Endodermal cell (in vitro differentiated cells): ENCODE results near the gene AUTS2. TPM values are rescaled to one million over a fixed set of nuclear protein-coding genes. Genes with fewer than 3 reads are reported as not detected.

ENCODE experiments used
- DNase-seq: peaks from one replicate; pipeline ENCODE4 v3.0.0-alpha.2; 2017
- H3K27ac ChIP-seq: 2 replicates; pipeline ENCODE4 v1.5.1; 2013; ENCODE audit warnings: mild to moderate bottlenecking, low read depth, low read length, moderate library complexity
- H3K27me3 ChIP-seq: 2 replicates; pipeline ENCODE4 v1.6.1; 2013; ENCODE audit warnings: mild to moderate bottlenecking, low read length, moderate library complexity; ENCODE audit not compliant: insufficient read depth, control insufficient read depth, poor library complexity, severe bottlenecking
- H3K36me3 ChIP-seq: 2 replicates; pipeline ENCODE4 v1.7.0; 2013; ENCODE audit warnings: mild to moderate bottlenecking, low read length, moderate library complexity; ENCODE audit not compliant: control insufficient read depth, insufficient read depth
- H3K4me1 ChIP-seq: one replicate; pipeline ENCODE4 v1.7.0; 2013; ENCODE audit warnings: low read length; ENCODE audit not compliant: control insufficient read depth, insufficient read depth
- H3K4me3 ChIP-seq: 2 replicates; pipeline ENCODE4 v1.5.1; 2013; ENCODE audit warnings: mild to moderate bottlenecking, low read length, moderate library complexity
- H3K9ac ChIP-seq: 2 replicates; pipeline ENCODE4 v1.6.1; 2013; ENCODE audit warnings: mild to moderate bottlenecking, low read length, moderate library complexity; ENCODE audit not compliant: poor library complexity, severe bottlenecking; ENCODE audit errors: extremely low read depth
- H3K9me3 ChIP-seq: 2 replicates; pipeline ENCODE4 v1.6.1; 2013; ENCODE audit warnings: mild to moderate bottlenecking, low read length, moderate library complexity; ENCODE audit not compliant: control insufficient read depth
- H3K27ac Mint-ChIP-seq: 2 replicates; pipeline ENCODE4 v1.8.0; 2020; ENCODE audit warnings: mixed read lengths
- H3K27me3 Mint-ChIP-seq: 2 replicates; pipeline ENCODE4 v1.8.0; 2021; ENCODE audit warnings: mild to moderate bottlenecking, mixed read lengths; ENCODE audit not compliant: insufficient read depth
- H3K36me3 Mint-ChIP-seq: 2 replicates; pipeline ENCODE4 v1.8.0; 2020; ENCODE audit warnings: low read depth, mixed read lengths
- H3K4me1 Mint-ChIP-seq: 2 replicates; pipeline ENCODE4 v1.8.0; 2020; ENCODE audit warnings: mixed read lengths
- H3K4me3 Mint-ChIP-seq: 2 replicates; pipeline ENCODE4 v1.8.0; 2020; ENCODE audit warnings: mild to moderate bottlenecking, moderate library complexity, mixed read lengths
- H3K9me3 Mint-ChIP-seq: 2 replicates; pipeline ENCODE4 v1.8.0; 2020; ENCODE audit warnings: mild to moderate bottlenecking, mixed read lengths
- CTCF ChIP-seq: fragments of 200-600 bp; sonication (generic); conservative IDR thresholded peaks from 2 replicates; pipeline ENCODE4 v1.5.0; 2021; ENCODE audit warnings: antibody characterized with exemption, mild to moderate bottlenecking
- WGBS, 2 experiments: methylation state at CpG; one replicate each; pipeline versions ENCODE4 v1.1.5 to v1.1.7; 2013; ENCODE audit warnings: missing lambda C conversion rate in 2 of 2, mixed read lengths in 1 of 2; ENCODE audit not compliant: insufficient coverage in 1 of 2, insufficient read length in 1 of 2; 5-methylcytosine and 5-hydroxymethylcytosine counted together
- total RNA-seq, 2 donors: library from RNA; stranded (reverse); fragmentation: NEBNext Ultra II Directional in 1 of 2; extraction: Animal tissue kit (Norgen Biotek cat#: 25700) in 1 of 2; gene quantifications; 2 replicates in 1 of 2; 3 replicates in 1 of 2; pipeline ENCODE4 v1.2.1, GENCODE V29; 2021

The AUTS2 gene
- total RNA-seq, 2 donors from 2014 or later, result 76.8 to 106 TPM

GRCh38 chr7:69826283-69826682 lies 228.0 kb downstream of the AUTS2 start:
- WGBS, 2 experiments, result 87 to 94% methylated on average over 3 of the region's 3 CpGs
- peaks cover 4% of the 10 kb centered on the region for H3K36me3 ChIP-seq
- peak overlapping the region; percentile 24 for H3K9ac ChIP-seq
- no peak for TF ChIP-seq CTCF
- Mint-ChIP-seq H3K4me3 (no peak overlapping the region), H3K27me3 (no peaks in the 10 kb centered on the region), H3K36me3 (peaks cover 5% of the 10 kb centered on the region), H3K27ac (peak overlapping the region; percentile 92), H3K4me1 (peaks cover 57% of the 10 kb centered on the region), H3K9me3 (peaks cover 3% of the 10 kb centered on the region)
- no peak for DNase-seq
- no peaks in the 10 kb centered on the region for H3K27me3 ChIP-seq
- peak overlapping the region; percentile 36 for H3K4me3 ChIP-seq
- no peaks in the 10 kb centered on the region for H3K9me3 ChIP-seq
- H3K4me1 ChIP-seq, result peaks cover 30% of the 10 kb centered on the region
- H3K27ac ChIP-seq, result no peak overlapping the region

- Mint-ChIP-seq H3K9me3 (peaks cover 3% of the 10 kb centered on the region), H3K27ac (no peak overlapping the region), H3K4me3 (no peak overlapping the region), H3K36me3 (peaks cover 5% of the 10 kb centered on the region), H3K27me3 (no peaks in the 10 kb centered on the region), H3K4me1 (peaks cover 64% of the 10 kb centered on the region)
- WGBS, 2 experiments, result 97% methylated on average over 4 of the region's 4 CpGs; no CpG with 5 or more reads in 1 of the 2 experiments
- Histone ChIP-seq H3K4me1 (peaks cover 27% of the 10 kb centered on the region), H3K9me3 (no peaks in the 10 kb centered on the region), H3K9ac (no peak overlapping the region), H3K27ac (no peak overlapping the region), H3K4me3 (no peak overlapping the region), H3K27me3 (no peaks in the 10 kb centered on the region), H3K36me3 (peaks cover 3% of the 10 kb centered on the region)
- no peak for DNase-seq
- TF ChIP-seq CTCF, result no peak
Observed at GRCh38 chr7:69827140-69827539, 228.9 kb downstream of the AUTS2 start.

GRCh38 chr7:69827558-69827957 lies 229.3 kb downstream of the AUTS2 start:
- Histone ChIP-seq H3K4me3 (no peak overlapping the region), H3K9ac (no peak overlapping the region), H3K27me3 (no peaks in the 10 kb centered on the region), H3K36me3 (no peaks in the 10 kb centered on the region), H3K4me1 (peaks cover 26% of the 10 kb centered on the region), H3K27ac (no peak overlapping the region), H3K9me3 (no peaks in the 10 kb centered on the region)
- Mint-ChIP-seq H3K27me3 (no peaks in the 10 kb centered on the region), H3K9me3 (peaks cover 3% of the 10 kb centered on the region), H3K27ac (no peak overlapping the region), H3K4me1 (peaks cover 65% of the 10 kb centered on the region), H3K36me3 (peaks cover 5% of the 10 kb centered on the region), H3K4me3 (no peak overlapping the region)
- WGBS, 2 experiments, result 74 to 83% methylated on average over 1 to 3 of the region's 3 CpGs
- no peak for DNase-seq
- no peak for TF ChIP-seq CTCF
